GM19452 (cell line): ENCODE results near the gene OR2W1.

Experiments
- ATAC-seq: cut with Tn5 transposase; IDR thresholded peaks from one replicate; pipeline ENCODE4 v1.9.1; 2021; ENCODE audit not compliant: unreplicated experiment

Gene OR2W1

DNA sequence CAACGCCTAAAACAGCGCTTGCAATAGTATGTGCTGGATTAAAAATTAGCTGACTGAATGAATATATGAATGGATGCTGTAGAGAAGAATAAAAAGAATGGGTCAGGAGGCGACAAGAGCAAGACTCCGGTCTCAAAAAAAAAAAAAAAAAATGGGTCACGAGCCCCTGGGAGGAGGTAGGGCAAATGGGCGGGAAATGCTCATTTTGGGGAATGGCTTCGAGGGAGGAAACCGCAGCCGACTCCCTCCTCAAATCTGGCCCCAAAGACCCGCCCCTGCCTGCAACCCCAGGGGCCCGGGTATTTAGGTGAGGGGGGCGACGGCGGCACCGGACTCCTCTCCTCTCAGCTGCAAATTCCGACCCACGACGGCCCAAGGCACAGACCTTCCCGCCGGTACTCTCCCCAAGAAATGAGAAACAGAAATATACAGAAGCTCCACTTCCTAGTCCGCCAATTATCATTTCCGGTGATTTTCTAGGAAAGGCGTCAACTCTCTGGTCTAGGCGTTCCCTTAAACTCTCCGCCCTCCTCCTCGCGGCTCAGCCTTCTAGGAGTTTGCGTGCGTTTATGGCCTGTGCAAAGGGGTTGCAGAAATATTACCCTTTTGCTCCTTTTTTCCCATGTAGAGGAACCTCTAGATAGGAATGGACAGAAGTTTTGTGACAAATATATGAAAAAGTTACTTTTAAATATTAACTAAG, 39.6 kb downstream of the OR2W1 start, which contains the start of gene ZNF311:
TSS of gene ZNF311 (minus strand) at position 133 of the 703 bp plus-strand sequence. CDS start 1,361 bp downstream, outside the sequence.
- no peak for ATAC-seq

- ATAC-seq = no peak
These were observed 48.0 kb downstream of the OR2W1 start for GRCh38 chr6:28996844-28997510.

DNA sequence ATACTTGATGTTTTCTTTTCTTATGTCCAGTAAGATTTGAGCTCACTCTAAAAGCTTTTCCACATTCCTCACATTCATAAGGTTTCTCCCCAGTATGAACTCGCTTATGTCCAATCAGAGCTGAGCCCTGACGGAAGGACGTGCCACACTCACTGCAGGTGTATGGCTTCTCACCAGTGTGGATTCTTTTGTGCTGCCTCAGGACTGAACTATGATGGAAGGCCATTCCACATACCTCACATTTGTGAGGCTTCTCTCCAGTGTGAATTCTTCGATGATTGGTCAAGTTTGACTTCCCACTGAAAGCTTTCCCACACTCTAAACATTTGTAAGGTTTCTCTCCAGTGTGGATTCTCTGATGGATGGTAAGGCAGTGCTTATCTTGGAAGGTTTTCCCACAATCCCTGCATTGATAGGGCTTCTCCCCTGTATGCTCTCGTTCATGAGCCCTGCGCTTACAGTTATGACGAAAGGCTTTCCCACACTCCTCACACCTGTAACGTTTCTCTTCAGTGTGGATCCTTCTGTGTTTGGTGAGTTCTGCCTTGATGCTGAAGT, 49.8 kb downstream of the OR2W1 start:
- ATAC-seq = no peak
